Thyroid gland (tissue), 4 donors: ENCODE data around the gene PHKG2.

Experiments
- CTCF ChIP-seq, 6 experiments: fragments of 200-600 bp in 3 of 6; fragments of 450-650 bp in 3 of 6; sonication (generic) in 3 of 6; IDR thresholded peaks; one replicate each; pipeline ENCODE4 v1.5.1; 2016 to 2019; ENCODE audit warnings: antibody characterized with exemption in 6 of 6, mild to moderate bottlenecking in 2 of 6, inconsistent platforms in 1 of 6, moderate library complexity in 1 of 6
- POLR2A ChIP-seq, 2 donors: fragments of 450-650 bp; IDR thresholded peaks; one replicate each; pipeline ENCODE4 v1.6.1; 2017; ENCODE audit warnings: antibody characterized with exemption in 2 of 2, mild to moderate bottlenecking in 2 of 2, moderate library complexity in 1 of 2

GRCh38 chr16:30756781-30757100, 8.5 kb downstream of the PHKG2 start:
- TF ChIP-seq POLR2A (IDR thresholded peaks at IDR 0.05) (no peak), CTCF (IDR thresholded peaks at IDR 0.05) (no peak)
